Measurements from ENCODE around the gene SGK1.

- TF ChIP-seq, protein P1, sequence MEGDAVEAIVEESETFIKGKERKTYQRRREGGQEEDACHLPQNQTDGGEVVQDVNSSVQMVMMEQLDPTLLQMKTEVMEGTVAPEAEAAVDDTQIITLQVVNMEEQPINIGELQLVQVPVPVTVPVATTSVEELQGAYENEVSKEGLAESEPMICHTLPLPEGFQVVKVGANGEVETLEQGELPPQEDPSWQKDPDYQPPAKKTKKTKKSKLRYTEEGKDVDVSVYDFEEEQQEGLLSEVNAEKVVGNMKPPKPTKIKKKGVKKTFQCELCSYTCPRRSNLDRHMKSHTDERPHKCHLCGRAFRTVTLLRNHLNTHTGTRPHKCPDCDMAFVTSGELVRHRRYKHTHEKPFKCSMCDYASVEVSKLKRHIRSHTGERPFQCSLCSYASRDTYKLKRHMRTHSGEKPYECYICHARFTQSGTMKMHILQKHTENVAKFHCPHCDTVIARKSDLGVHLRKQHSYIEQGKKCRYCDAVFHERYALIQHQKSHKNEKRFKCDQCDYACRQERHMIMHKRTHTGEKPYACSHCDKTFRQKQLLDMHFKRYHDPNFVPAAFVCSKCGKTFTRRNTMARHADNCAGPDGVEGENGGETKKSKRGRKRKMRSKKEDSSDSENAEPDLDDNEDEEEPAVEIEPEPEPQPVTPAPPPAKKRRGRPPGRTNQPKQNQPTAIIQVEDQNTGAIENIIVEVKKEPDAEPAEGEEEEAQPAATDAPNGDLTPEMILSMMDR (IDR thresholded peaks at IDR 0.05), result peak; percentile 42 to 82 (median 70)
- TF ChIP-seq EP300 (IDR thresholded peaks at IDR 0.05), result no peak
Measured at GRCh38 chr6:134178161-134179044, 139.5 kb downstream of the SGK1 start.
